K562 (cell line): ENCODE results near the gene MBD3. TPM values are rescaled to one million over a fixed set of nuclear protein-coding genes. Genes with fewer than 3 reads are reported as not detected.

Experiments used
- ARNT ChIP-seq, 2 experiments: fragments of 450-650 bp; IDR thresholded peaks; 2 replicates each; pipeline ENCODE4 v1.6.1; 2016; ENCODE audit warnings: mild to moderate bottlenecking in 1 of 2
- KDM5B ChIP-seq: fragments of 200-600 bp; sonication (generic); IDR thresholded peaks from 2 replicates; pipeline ENCODE4 v1.6.1; 2012; ENCODE audit warnings: low read depth, mild to moderate bottlenecking, moderate library complexity, low read length, control low read depth, inconsistent platforms; ENCODE audit not compliant: insufficient replicate concordance
- MEIS2 ChIP-seq: fragments of 450-650 bp; IDR thresholded peaks from 2 replicates; pipeline ENCODE4 v1.6.1; 2014; ENCODE audit warnings: mild to moderate bottlenecking; ENCODE audit not compliant: partially characterized antibody
- NELFE ChIP-seq: IDR thresholded peaks from 2 replicates; pipeline ENCODE4 v1.6.1; 2011; ENCODE audit warnings: mild to moderate bottlenecking; ENCODE audit not compliant: insufficient read depth, insufficient read length
- NFATC3 ChIP-seq: fragments of 450-650 bp; IDR thresholded peaks from 2 replicates; pipeline ENCODE4 v1.6.1; 2017; ENCODE audit warnings: mild to moderate bottlenecking
- NUFIP1 ChIP-seq: fragments of 450-650 bp; IDR thresholded peaks from 2 replicates; pipeline ENCODE4 v1.6.1; 2018; ENCODE audit not compliant: partially characterized antibody
- POLR2A ChIP-seq: fragments of 450-650 bp; conservative IDR thresholded peaks from 2 replicates; pipeline ENCODE4 v1.6.1; 2016
- PRPF4 ChIP-seq: fragments of 200-400 bp; formaldehyde crosslinking; IDR thresholded peaks from one replicate; pipeline ENCODE4 v1.6.1; 2017; ENCODE audit warnings: low read length, low read depth, mild to moderate bottlenecking; ENCODE audit not compliant: insufficient read depth, poor library complexity, severe bottlenecking
- RAD51 ChIP-seq: fragments of 450-650 bp; IDR thresholded peaks from 2 replicates; pipeline ENCODE4 v1.7.1; 2016; ENCODE audit warnings: low read depth, mild to moderate bottlenecking, borderline replicate concordance
- RBM14 ChIP-seq: fragments of 200-400 bp; formaldehyde crosslinking; IDR thresholded peaks from 2 replicates; pipeline ENCODE4 v1.6.1; 2018; ENCODE audit warnings: low read depth, mild to moderate bottlenecking, low read length, moderate library complexity, borderline replicate concordance; ENCODE audit not compliant: insufficient read depth
- RCOR1 ChIP-seq, 2 experiments: IDR thresholded peaks; 2 replicates each; pipeline ENCODE4 v1.6.1; 2012; ENCODE audit warnings: low read depth in 2 of 2, low read length in 2 of 2, borderline replicate concordance in 1 of 2, improper control_type of control experiment in 1 of 2
- RFX1 ChIP-seq: fragments of 450-650 bp; IDR thresholded peaks from 2 replicates; pipeline ENCODE4 v1.6.1; 2016; ENCODE audit warnings: mild to moderate bottlenecking, moderate library complexity
- RFX5 ChIP-seq: IDR thresholded peaks from 2 replicates; pipeline ENCODE4 v1.6.1; 2011; ENCODE audit warnings: low read depth, mild to moderate bottlenecking, improper control_type of control experiment, low read length
- SIN3A ChIP-seq, 2 experiments: fragments of 150-350 bp in 1 of 2; IDR thresholded peaks; 2 replicates each; pipeline ENCODE4 v1.6.1; 2011 to 2016; ENCODE audit warnings: borderline replicate concordance in 2 of 2, low read depth in 2 of 2, low read length in 2 of 2, mild to moderate bottlenecking in 2 of 2, moderate library complexity in 2 of 2; ENCODE audit not compliant: control insufficient read depth in 1 of 2
- SNIP1 ChIP-seq: fragments of 450-650 bp; IDR thresholded peaks from 2 replicates; pipeline ENCODE4 v1.7.1; 2017; ENCODE audit warnings: low read depth, mild to moderate bottlenecking
- SP1 ChIP-seq: sonication (generic); formaldehyde crosslinking; IDR thresholded peaks from 2 replicates; pipeline ENCODE4 v1.8.1; 2022; ENCODE audit warnings: mild to moderate bottlenecking, missing genetic modification reagents
- STAT5A ChIP-seq: IDR thresholded peaks from 2 replicates; pipeline ENCODE4 v1.6.1; 2012; ENCODE audit warnings: low read length, inconsistent platforms, borderline replicate concordance
- TFAM ChIP-seq: fragments of 250-450 bp; sonication (Bioruptor Pico); conservative IDR thresholded peaks from 2 replicates; pipeline ENCODE4 v1.5.0; 2021; ENCODE audit warnings: mild to moderate bottlenecking, moderate library complexity
- TFAP4 ChIP-seq: sonication (generic); formaldehyde crosslinking; IDR thresholded peaks from 2 replicates; pipeline ENCODE4 v1.8.0; 2022; ENCODE audit warnings: missing genetic modification reagents, mild to moderate bottlenecking, moderate library complexity, borderline replicate concordance
- ZNF232 ChIP-seq: sonication (generic); formaldehyde crosslinking; IDR thresholded peaks from 2 replicates; pipeline ENCODE4 v1.8.0; 2022; ENCODE audit warnings: mild to moderate bottlenecking, missing genetic modification reagents
- ZNF347 ChIP-seq: fragments of 450-650 bp; formaldehyde crosslinking; IDR thresholded peaks from 2 replicates; pipeline ENCODE4 v1.4.0; 2020; ENCODE audit warnings: low read depth, mild to moderate bottlenecking, moderate library complexity
- ZNF830 ChIP-seq: fragments of 250-450 bp; sonication (Bioruptor Pico); IDR thresholded peaks from 2 replicates; pipeline ENCODE4 v1.5.0; 2021; ENCODE audit warnings: mild to moderate bottlenecking
- polyA plus RNA-seq, 8 experiments: library from polyadenylated mRNA; depleted of rRNA in 4 of 8; stranded (reverse) in 5 of 8; unstranded in 3 of 8; fragments of >200 nt; fragmentation: Nextera tagmentation in 2 of 8; fragmentation: Illumina TruSeq in 1 of 8; extraction: Ambion mirVana in 2 of 8; extraction: Trizol in 1 of 8; gene quantifications; 2 replicates each; pipeline versions ENCODE4 v1.2.1 to v1.2.3, GENCODE V29; 2011 to 2014; ENCODE audit warnings: inconsistent platforms in 1 of 8, missing spikeins in 1 of 8
- total RNA-seq, 7 experiments: library from RNA; depleted of rRNA in 6 of 7; stranded (reverse); fragments of >200 nt in 6 of 7; fragmentation: Illumina TruSeq in 2 of 7; extraction: Trizol in 2 of 7; gene quantifications; 2 replicates each; pipeline versions ENCODE4 v1.2.1 to v1.2.3, GENCODE V29; 2011 to 2021; ENCODE audit warnings: low replicate concordance in 1 of 7
- TF ChIP-seq, protein P1 (sequence below), 2 experiments: IDR thresholded peaks; 2 replicates each; pipeline ENCODE4 v1.6.1; 2011; ENCODE audit warnings: borderline replicate concordance in 1 of 2, control low read depth in 1 of 2, low read depth in 1 of 2, low read length in 1 of 2, mild to moderate bottlenecking in 1 of 2, mixed read lengths in 1 of 2, moderate library complexity in 1 of 2; ENCODE audit not compliant: insufficient read depth in 1 of 2, insufficient read length in 1 of 2, poor library complexity in 1 of 2, severe bottlenecking in 1 of 2; ENCODE audit errors: extremely low read depth in 1 of 2
- TF ChIP-seq, protein P2 (sequence below): fragments of 250-450 bp; sonication (Bioruptor Pico); IDR thresholded peaks from 2 replicates; pipeline ENCODE4 v1.5.0; 2022; ENCODE audit warnings: mild to moderate bottlenecking

MBD3 gene
- total and polyA plus RNA-seq, 9 of the 15 experiments (the other 6 are each of a cell fraction or from before 2014, with no cell fraction given), result 0.24 to 137 (median 30.9) TPM

DNA sequence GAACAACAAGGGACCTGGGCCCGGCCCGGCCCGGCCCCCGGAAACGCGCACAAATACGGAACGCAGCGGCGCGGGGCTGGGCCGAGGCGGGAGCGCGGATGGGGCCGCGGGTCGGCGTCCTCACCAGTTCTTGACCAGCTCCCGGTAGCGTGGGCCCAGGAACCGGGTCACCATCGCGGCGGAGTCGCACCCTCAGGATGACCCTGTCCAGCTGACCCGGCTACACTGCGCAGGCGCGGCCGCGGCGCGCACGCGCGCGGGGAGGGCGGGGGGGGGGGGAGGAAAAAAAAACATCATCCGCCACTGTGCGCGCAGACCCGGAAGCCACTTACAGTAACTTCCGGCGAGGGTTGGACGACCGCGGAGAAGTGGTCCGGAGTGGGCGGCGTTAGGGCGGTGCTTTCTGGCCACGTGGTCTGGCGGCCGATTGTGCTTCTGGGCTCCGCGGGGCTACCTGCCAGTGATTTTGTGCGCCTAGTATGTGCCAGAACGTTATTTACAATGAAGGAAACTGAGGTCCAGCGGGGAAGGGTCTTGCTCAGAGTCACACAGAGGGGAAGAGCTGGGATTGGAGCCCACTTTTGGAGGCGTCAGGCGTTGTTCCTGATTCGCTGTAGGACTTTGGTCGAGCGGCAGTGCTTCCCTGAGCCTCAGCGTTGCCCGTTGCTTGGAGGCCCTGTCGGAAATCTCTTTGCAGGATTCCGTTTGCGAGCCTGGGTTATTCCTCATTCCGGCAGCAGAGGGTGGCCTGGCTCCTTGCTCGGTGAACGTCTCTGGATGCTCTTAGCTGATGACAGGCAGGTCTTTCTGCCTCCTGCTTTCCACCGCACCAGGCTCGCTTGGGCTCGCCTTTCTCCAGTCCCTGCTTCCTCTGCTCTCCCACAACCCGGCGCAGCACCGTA lies 12.8 kb upstream of the MBD3 start, which contains the start of gene UQCR11 (continued):
- peak in 1 of 2 experiments; percentile 66; a peak in 1 of 4 replicates for TF ChIP-seq SIN3A (IDR thresholded peaks at IDR 0.05; ENCODE audit: borderline replicate concordance in 2 of 2, control insufficient read depth in 1 of 2, low read depth in 2 of 2, low read length in 2 of 2)
- TF ChIP-seq KDM5B, result peak; percentile 52
- TF ChIP-seq TFAM, result no peak
- TF ChIP-seq POLR2A, result peak; percentile 83
- TF ChIP-seq MEIS2, result peak; percentile 85
- peak; percentile 72; the same call in 1 of the 2 replicates for TF ChIP-seq SP1 (CRISPR knock-in tag)
- peak; percentile 100 for TF ChIP-seq NFATC3
- TF ChIP-seq, protein P1, sequence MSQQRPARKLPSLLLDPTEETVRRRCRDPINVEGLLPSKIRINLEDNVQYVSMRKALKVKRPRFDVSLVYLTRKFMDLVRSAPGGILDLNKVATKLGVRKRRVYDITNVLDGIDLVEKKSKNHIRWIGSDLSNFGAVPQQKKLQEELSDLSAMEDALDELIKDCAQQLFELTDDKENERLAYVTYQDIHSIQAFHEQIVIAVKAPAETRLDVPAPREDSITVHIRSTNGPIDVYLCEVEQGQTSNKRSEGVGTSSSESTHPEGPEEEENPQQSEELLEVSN (IDR thresholded peaks at IDR 0.05; ENCODE audit: borderline replicate concordance in 1 of 2, extremely low read depth in 1 of 2, insufficient read depth in 1 of 2, insufficient read length in 1 of 2, low read depth in 1 of 2, low read length in 1 of 2, poor library complexity in 1 of 2, severe bottlenecking in 1 of 2), result peak; percentile 15 to 66
- peak; percentile 81 for TF ChIP-seq RFX1
- TF ChIP-seq RBM14, result no peak; the same call in 1 of the 2 replicates
- TF ChIP-seq ZNF830 (CRISPR knock-in tag), result no peak
- TF ChIP-seq PRPF4, result no peak
- TF ChIP-seq ZNF347 (CRISPR knock-in tag), result no peak
- TF ChIP-seq, protein P2, sequence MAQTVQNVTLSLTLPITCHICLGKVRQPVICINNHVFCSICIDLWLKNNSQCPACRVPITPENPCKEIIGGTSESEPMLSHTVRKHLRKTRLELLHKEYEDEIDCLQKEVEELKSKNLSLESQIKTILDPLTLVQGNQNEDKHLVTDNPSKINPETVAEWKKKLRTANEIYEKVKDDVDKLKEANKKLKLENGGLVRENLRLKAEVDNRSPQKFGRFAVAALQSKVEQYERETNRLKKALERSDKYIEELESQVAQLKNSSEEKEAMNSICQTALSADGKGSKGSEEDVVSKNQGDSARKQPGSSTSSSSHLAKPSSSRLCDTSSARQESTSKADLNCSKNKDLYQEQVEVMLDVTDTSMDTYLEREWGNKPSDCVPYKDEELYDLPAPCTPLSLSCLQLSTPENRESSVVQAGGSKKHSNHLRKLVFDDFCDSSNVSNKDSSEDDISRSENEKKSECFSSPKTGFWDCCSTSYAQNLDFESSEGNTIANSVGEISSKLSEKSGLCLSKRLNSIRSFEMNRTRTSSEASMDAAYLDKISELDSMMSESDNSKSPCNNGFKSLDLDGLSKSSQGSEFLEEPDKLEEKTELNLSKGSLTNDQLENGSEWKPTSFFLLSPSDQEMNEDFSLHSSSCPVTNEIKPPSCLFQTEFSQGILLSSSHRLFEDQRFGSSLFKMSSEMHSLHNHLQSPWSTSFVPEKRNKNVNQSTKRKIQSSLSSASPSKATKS (CRISPR knock-in tag), result no peak
- no peak for TF ChIP-seq ZNF232 (CRISPR knock-in tag)
- peak in 1 of 2 experiments; percentile 78; a peak in 2 of 4 replicates for TF ChIP-seq ARNT (IDR thresholded peaks at IDR 0.05)
- peak; percentile 85 for TF ChIP-seq TFAP4 (CRISPR knock-in tag)
- no peak for TF ChIP-seq NELFE
- peak; percentile 99 for TF ChIP-seq SNIP1
- no peak for TF ChIP-seq RCOR1 (IDR thresholded peaks at IDR 0.05; ENCODE audit: borderline replicate concordance in 1 of 2, low read depth in 2 of 2, low read length in 2 of 2)
- TF ChIP-seq RFX5, result no peak
- no peak for TF ChIP-seq NUFIP1
- peak; percentile 95 for TF ChIP-seq RAD51
- no peak for TF ChIP-seq STAT5A
